Astrocyte (in vitro differentiated cells and primary cell): Measurements from ENCODE around the gene MYO7B. TPM values are rescaled to one million over a fixed set of nuclear protein-coding genes. Genes with fewer than 3 reads are reported as not detected.

ENCODE experiments used
- DNase-seq: peaks from one replicate; pipeline ENCODE4 v3.0.0-alpha.2; 2010; ENCODE audit warnings: low read depth
- FAIRE-seq: peaks from 2 replicates; lab custom pipeline; 2011; peaks lifted over from hg19 to GRCh38; lab: Jason Lieb, UNC
- H2AFZ ChIP-seq: 2 replicates; pipeline ENCODE4 v1.6.0; 2012; ENCODE audit warnings: low read depth, low read length, inconsistent platforms
- H3K27ac ChIP-seq: 2 replicates; pipeline ENCODE4 v1.5.1; 2011; ENCODE audit warnings: low read depth, low read length, inconsistent platforms
- H3K27me3 ChIP-seq: 2 replicates; pipeline ENCODE4 v1.6.0; 2011; ENCODE audit warnings: low read length, inconsistent platforms; ENCODE audit not compliant: insufficient read depth
- H3K36me3 ChIP-seq: 2 replicates; pipeline ENCODE4 v1.5.1; 2011; ENCODE audit warnings: low read length, inconsistent platforms; ENCODE audit not compliant: insufficient read depth
- H3K4me1 ChIP-seq: 2 replicates; pipeline ENCODE4 v1.5.1; 2011; ENCODE audit warnings: low read length, inconsistent platforms; ENCODE audit not compliant: insufficient read depth
- H3K4me2 ChIP-seq: 2 replicates; pipeline ENCODE4 v1.6.0; 2012; ENCODE audit warnings: low read length, inconsistent platforms
- H3K4me3 ChIP-seq: 2 replicates; pipeline ENCODE4 v1.5.1; 2011; ENCODE audit warnings: low read depth, mild to moderate bottlenecking, low read length, inconsistent platforms; ENCODE audit not compliant: insufficient read depth
- H3K79me2 ChIP-seq: 2 replicates; pipeline ENCODE4 v1.6.0; 2012; ENCODE audit warnings: mild to moderate bottlenecking, low read length, inconsistent platforms; ENCODE audit not compliant: insufficient read depth
- H3K9ac ChIP-seq: 2 replicates; pipeline ENCODE4 v1.6.0; 2012; ENCODE audit warnings: mild to moderate bottlenecking, low read length, inconsistent platforms
- H3K9me3 ChIP-seq: 2 replicates; pipeline ENCODE4 v1.5.1; 2012; ENCODE audit warnings: low read depth, mild to moderate bottlenecking, low read length, inconsistent platforms; ENCODE audit not compliant: insufficient read depth
- H4K20me1 ChIP-seq: 2 replicates; pipeline ENCODE4 v1.6.0; 2012; ENCODE audit warnings: low read length, inconsistent platforms; ENCODE audit not compliant: insufficient read depth
- H3K27ac Mint-ChIP-seq: one replicate; pipeline ENCODE4 v1.8.0; 2021; ENCODE audit warnings: mild to moderate bottlenecking, mixed read lengths; ENCODE audit not compliant: unreplicated experiment
- H3K27me3 Mint-ChIP-seq: one replicate; pipeline ENCODE4 v1.8.0; 2021; ENCODE audit warnings: low read depth, mixed read lengths; ENCODE audit not compliant: unreplicated experiment
- H3K36me3 Mint-ChIP-seq: one replicate; pipeline ENCODE4 v1.8.0; 2021; ENCODE audit warnings: low read depth, mixed read lengths; ENCODE audit not compliant: unreplicated experiment
- H3K4me1 Mint-ChIP-seq: one replicate; pipeline ENCODE4 v1.8.0; 2021; ENCODE audit warnings: low read depth, mixed read lengths; ENCODE audit not compliant: unreplicated experiment
- H3K4me3 Mint-ChIP-seq: one replicate; pipeline ENCODE4 v1.8.0; 2021; ENCODE audit warnings: mild to moderate bottlenecking, moderate library complexity, mixed read lengths; ENCODE audit not compliant: unreplicated experiment
- H3K9me3 Mint-ChIP-seq: one replicate; pipeline ENCODE4 v1.8.0; 2021; ENCODE audit warnings: mild to moderate bottlenecking, mixed read lengths; ENCODE audit not compliant: unreplicated experiment
- CTCF ChIP-seq: IDR thresholded peaks from 2 replicates; pipeline ENCODE4 v1.5.1; 2011; ENCODE audit warnings: low read depth, mild to moderate bottlenecking, inconsistent platforms, low read length, moderate library complexity; ENCODE audit not compliant: insufficient read depth
- EZH2 ChIP-seq: IDR thresholded peaks from 2 replicates; pipeline ENCODE4 v1.6.1; 2012; ENCODE audit warnings: mild to moderate bottlenecking, low read length, inconsistent platforms; ENCODE audit not compliant: insufficient read depth
- total RNA-seq: library from RNA; stranded (reverse); gene quantifications from 2 replicates; pipeline ENCODE4 v1.2.1, GENCODE V29; 2021

The MYO7B gene
- total RNA-seq, 1 donor from 2014 or later, result 0.77 TPM

GRCh38 chr2:127582863-127583861 is 47.7 kb downstream of the MYO7B start:
- Histone ChIP-seq H3K9ac (no peak overlapping the region), H3K4me2 (no peak overlapping the region), H3K9me3 (no peaks in the 10 kb centered on the region), H3K4me1 (no peaks in the 10 kb centered on the region), H3K27me3 (no peaks in the 10 kb centered on the region), H4K20me1 (no peaks in the 10 kb centered on the region), H3K27ac (no peak overlapping the region), H3K79me2 (no peaks in the 10 kb centered on the region), H3K4me3 (no peak overlapping the region), H2AFZ (no peak overlapping the region), H3K36me3 (no peaks in the 10 kb centered on the region)
- peaks cover 5% of the 10 kb centered on the region for H3K36me3 Mint-ChIP-seq
- peaks cover 41% of the 10 kb centered on the region for H3K27me3 Mint-ChIP-seq
- peaks cover 4% of the 10 kb centered on the region for H3K9me3 Mint-ChIP-seq
- FAIRE-seq, result no peak
- no peak overlapping the region for H3K4me3 Mint-ChIP-seq
- no peaks in the 10 kb centered on the region for H3K4me1 Mint-ChIP-seq
- no peak for DNase-seq
- TF ChIP-seq EZH2 (no peak), CTCF (no peak)
- no peak overlapping the region for H3K27ac Mint-ChIP-seq

GRCh38 chr2:127584047-127584446 is 48.6 kb downstream of the MYO7B start:
- DNase-seq, result no peak
- Histone ChIP-seq H3K79me2 (no peaks in the 10 kb centered on the region), H3K36me3 (no peaks in the 10 kb centered on the region), H3K4me1 (no peaks in the 10 kb centered on the region), H4K20me1 (no peaks in the 10 kb centered on the region), H3K4me3 (no peak overlapping the region), H3K9me3 (no peaks in the 10 kb centered on the region), H3K27ac (no peak overlapping the region), H3K4me2 (no peak overlapping the region), H3K27me3 (no peaks in the 10 kb centered on the region), H3K9ac (no peak overlapping the region), H2AFZ (no peak overlapping the region)
- H3K4me3 Mint-ChIP-seq, result no peak overlapping the region
- H3K27ac Mint-ChIP-seq, result no peak overlapping the region
- no peaks in the 10 kb centered on the region for H3K4me1 Mint-ChIP-seq
- no peak for TF ChIP-seq EZH2
- no peak for TF ChIP-seq CTCF
- H3K36me3 Mint-ChIP-seq, result peaks cover 5% of the 10 kb centered on the region
- peaks cover 39% of the 10 kb centered on the region for H3K27me3 Mint-ChIP-seq
- no peak for FAIRE-seq
- peaks cover 4% of the 10 kb centered on the region for H3K9me3 Mint-ChIP-seq

- Histone ChIP-seq H2AFZ (no peak overlapping the region), H3K27me3 (no peaks in the 10 kb centered on the region), H3K9ac (no peak overlapping the region), H3K27ac (no peak overlapping the region), H4K20me1 (no peaks in the 10 kb centered on the region), H3K4me1 (no peaks in the 10 kb centered on the region), H3K79me2 (no peaks in the 10 kb centered on the region), H3K9me3 (no peaks in the 10 kb centered on the region), H3K4me2 (no peak overlapping the region), H3K4me3 (no peak overlapping the region), H3K36me3 (no peaks in the 10 kb centered on the region)
- peaks cover 5% of the 10 kb centered on the region for H3K36me3 Mint-ChIP-seq
- no peak overlapping the region for H3K27ac Mint-ChIP-seq
- peaks cover 4% of the 10 kb centered on the region for H3K9me3 Mint-ChIP-seq
- H3K4me1 Mint-ChIP-seq, result no peaks in the 10 kb centered on the region
- TF ChIP-seq CTCF (no peak), EZH2 (no peak)
- peaks cover 39% of the 10 kb centered on the region for H3K27me3 Mint-ChIP-seq
- no peak overlapping the region for H3K4me3 Mint-ChIP-seq
- DNase-seq, result no peak
- no peak for FAIRE-seq
These were observed 49.1 kb downstream of the MYO7B start for GRCh38 chr2:127584516-127585033.
